Suppressor macrophage treated with lipopolysaccharide for 1 hour (primary cell): ENCODE measurements around the gene GABRR3.

ENCODE experiments used
- DNase-seq, 3 donors: peaks; one replicate each; pipeline ENCODE4 v3.0.0-alpha.2; 2020 to 2022

Gene GABRR3

GRCh38 chr3:97988784-97989568 is 46.1 kb downstream of the GABRR3 start:
- no peak for DNase-seq

DNA sequence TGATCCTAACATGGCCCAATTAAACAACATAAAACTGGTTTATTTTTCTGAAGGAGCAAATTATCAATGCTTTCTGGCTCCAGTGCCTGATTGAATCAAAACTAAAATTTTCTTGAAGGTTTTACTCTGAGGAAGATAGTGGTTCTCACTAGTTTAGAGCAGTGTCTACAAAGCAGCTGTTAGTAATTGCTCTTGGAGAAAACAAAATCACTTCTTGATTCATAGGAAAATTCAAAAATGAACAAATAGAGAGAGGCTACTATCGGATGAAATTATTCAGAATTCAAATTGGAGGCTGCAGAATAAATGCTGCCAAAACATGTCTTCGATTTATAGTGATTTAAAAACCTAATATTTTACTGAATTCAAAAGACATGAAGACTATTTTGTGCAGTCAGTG is 47.8 kb downstream of the GABRR3 start:
- no peak for DNase-seq

DNA sequence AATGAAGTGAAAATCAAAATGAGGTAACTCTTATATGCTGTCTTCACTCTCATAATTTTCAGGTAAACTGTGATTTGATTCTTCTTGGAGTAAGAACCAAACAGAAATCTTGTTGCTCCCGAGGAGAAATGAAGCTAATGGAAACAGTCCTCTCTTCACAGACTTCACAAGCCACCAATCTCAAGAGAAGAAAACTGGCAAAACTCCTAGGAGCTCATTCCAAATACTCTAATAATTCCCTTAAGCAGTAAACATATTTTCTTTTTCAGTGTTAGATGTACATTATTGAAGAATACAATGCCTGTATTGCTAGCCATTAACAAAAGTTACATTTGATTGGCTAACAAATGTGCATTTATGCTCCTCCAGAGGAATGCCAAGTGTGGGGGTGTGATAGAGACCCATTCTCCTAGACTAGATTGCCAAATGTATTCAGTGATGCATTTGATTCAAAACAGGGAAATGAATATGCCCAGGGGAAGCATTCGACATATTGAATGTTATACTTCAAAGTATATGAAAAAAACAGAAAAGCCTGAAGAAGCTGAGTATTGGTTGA is 51.1 kb downstream of the GABRR3 start:
- no peak for DNase-seq

DNA sequence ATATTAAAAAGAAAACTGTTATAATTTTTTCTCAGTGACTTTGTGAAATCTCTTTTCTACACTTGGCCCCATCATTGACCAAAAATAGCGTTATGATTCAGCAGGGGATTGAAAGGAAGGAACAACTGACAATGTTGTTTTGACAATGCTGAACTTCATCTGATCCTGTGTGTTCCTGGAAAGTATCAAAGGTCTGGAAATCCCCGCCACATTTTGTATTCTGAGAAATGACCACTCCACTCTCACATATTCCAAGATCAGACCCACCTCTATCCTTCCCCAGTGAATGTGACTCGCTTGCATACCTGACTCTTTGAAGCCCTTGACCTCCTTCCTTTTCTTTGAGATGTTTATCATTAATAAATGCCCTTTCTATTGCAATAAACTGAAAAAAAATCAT is 53.2 kb downstream of the GABRR3 start:
- peak; percentile 22 to 62 (median 34) for DNase-seq

DNA sequence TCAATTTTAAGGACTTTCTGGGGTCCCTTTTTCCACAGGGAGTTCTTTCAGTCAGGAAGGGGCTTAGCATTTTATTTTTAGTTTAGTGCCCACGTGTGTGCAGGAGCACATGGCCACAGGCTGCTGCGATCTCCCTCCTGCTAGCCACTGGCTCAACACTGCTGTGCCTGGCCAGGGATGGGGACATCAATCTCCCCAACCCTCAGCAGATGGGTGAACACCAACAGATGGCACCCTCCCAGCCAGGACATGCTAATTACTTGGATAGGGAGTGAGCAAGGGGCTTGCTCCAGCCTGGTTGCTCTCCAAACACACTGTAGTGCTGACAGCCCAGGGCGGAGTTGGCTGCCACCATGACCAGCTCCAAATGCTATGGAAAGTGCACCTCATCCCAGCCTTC is 55.5 kb downstream of the GABRR3 start:
- DNase-seq: no peak

- no peak for DNase-seq
Measured at GRCh38 chr3:97975466-97975865, 59.6 kb downstream of the GABRR3 start.

DNA sequence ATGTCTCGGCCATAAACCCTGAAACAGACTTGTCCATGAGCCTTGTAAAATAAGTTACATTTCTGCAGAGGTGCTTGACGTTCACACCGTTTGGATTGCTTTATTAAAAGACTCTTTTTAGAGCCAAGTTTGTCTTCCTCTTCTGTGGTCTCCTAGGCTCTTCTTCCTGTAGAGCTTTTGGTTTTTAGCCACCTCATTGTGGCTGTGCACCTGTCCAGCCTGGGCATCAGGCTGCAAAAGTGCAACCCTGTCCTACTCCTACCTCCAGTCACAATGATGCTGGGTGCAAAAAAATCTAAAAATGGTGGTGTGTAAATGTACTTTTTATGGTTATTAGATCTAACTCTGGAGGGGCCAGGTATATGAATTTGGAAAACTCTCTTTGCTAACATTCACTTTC is 60.1 kb downstream of the GABRR3 start:
- DNase-seq: no peak

- DNase-seq: no peak
Measured at GRCh38 chr3:97972976-97973375, 62.1 kb downstream of the GABRR3 start.

- DNase-seq: peak; percentile 67 to 86 (median 77)
Measured at GRCh38 chr3:97971679-97972567, 63.2 kb downstream of the GABRR3 start, which contains the start of gene RIOX2. RIOX2 (minus strand) TSS chr3:97972431; CDS start chr3:97967593, 4,838 bp downstream.

- DNase-seq: no peak
Measured at GRCh38 chr3:97970956-97971620, 64.0 kb downstream of the GABRR3 start.

- no peak for DNase-seq
Measured at GRCh38 chr3:97970156-97970555, 65.0 kb downstream of the GABRR3 start.

DNA sequence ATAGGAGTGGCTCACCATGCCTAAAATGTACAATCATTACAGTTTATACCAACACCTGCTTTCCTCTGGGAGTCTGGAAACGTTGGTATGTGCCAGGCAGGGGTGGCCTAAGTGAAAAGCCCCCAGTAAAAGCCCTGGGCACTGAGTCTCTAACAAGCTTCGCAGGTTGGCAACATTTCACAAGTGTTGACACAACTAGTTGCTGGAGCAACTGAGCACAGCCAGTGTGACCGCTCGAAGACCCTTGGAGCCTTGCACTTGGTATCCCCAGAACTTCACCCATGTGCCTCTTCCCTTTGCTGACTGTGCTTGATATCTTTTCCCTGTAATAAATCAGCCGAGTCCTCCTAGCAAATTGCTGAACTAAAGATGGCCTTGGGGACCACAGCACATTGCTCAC is 65.6 kb downstream of the GABRR3 start:
- DNase-seq: no peak

- no peak for DNase-seq
Measured at GRCh38 chr3:97968376-97968775, 66.7 kb downstream of the GABRR3 start.

- no peak for DNase-seq
Measured at GRCh38 chr3:97967966-97968365, 67.1 kb downstream of the GABRR3 start.

GRCh38 chr3:97960993-97961766 is 73.9 kb downstream of the GABRR3 start:
- no peak for DNase-seq

DNA sequence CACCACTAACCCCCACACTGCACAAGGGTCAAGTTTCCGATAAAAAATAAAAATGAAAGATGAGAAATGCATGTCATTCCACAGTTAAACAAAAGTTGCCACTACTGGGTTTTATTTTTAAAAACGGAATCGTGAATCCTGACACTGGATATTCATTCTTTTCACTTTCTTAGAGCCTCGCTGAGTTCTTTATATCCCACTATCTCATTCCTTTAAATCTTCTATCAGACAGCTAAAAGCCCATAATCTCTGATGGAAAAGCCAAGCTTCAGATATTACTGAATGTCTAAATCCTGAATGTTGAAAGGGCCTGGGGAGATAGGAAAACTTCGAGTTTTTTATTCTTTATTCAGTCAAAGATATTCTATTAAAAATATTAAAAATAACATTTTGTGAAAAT is 74.6 kb downstream of the GABRR3 start:
- DNase-seq: no peak

DNA sequence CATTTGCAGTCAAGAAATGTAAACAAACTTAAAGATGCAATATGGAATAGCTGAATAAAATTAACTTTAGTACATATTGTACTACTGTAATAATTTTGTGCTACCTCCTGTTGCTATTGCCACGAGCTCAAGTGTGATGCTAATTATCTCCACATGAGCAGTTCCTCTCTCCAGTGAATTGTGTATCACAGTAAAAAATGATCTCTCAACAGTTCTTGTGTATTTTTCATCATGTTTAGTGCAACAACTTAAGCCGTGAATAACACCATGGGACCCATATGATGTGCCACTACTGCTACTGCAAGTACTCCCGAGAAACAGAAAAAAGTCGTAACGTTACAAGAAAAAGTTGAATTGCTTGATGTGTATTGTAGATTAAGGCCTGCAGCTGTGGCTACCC is 75.2 kb downstream of the GABRR3 start:
- DNase-seq: no peak

DNA sequence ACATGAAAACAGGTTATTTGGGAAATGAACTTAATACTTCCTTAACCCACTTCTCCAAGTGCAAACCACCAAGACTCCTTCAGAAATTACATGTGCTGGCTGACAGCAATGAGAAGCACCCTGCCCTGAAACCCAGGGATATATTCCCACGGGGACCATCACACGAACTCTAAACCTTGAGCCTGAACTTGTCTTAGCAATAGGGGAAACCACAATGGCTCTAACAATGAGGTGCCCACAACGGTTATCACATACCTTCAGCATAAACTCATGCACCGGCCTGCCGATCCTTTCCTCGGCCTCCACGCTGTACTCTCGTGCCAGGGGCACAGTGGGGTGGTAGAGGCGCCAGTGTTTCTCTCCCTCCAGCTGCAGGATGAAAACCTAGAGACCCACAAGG is 76.3 kb downstream of the GABRR3 start:
- DNase-seq: no peak

DNA sequence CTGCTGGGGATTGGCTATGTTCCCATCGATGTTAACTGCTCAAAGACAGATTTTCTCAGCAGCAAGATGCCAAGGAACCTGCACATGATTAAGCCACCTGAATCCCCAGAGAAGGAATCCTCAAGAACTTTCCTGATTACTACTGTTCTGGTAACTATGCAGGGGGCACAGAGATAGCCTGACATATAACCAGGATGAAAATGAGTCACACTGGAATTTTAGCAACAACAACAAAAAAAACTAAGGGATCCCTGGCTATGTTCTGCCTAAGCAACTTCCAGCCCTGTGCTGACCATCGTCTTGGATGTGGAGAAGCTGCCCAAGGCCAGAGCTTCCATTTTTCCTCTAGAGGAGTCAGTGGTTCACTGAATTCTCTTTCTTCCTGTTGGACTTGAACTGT is 76.7 kb downstream of the GABRR3 start:
- DNase-seq: no peak

DNA sequence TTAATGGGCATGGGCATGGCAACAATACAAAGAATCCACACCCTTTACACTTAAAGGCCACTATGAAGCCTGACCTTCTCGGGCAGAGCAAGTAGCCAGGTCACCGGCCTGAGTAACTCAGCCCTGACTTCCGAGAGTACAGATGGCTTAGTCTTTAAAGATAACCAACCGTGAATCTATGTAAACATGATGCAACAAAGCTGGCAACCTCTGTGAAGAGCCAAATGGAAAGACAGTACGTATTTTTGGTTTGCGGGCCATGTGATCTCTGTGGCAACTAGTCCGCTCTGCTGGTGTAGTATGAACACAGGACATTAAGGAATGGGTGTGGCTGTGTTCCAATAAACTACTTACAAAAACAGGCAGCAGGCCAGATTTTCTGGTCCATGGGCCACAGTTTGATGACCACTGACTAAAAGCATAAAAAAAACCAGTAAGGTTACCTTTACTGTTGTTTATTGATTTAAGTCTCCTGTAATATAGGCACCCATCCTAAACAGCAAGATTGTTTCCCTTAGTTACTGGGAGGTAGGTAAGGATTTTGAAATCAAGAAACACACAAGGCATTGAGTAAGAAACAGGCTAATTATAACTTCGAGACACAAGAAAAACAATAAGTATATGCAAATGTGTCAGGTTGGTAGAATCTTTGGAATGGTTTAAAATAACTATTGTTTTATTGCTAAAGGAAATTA is 77.4 kb downstream of the GABRR3 start:
- no peak for DNase-seq

- no peak for DNase-seq
Measured at GRCh38 chr3:97956051-97956450, 79.1 kb downstream of the GABRR3 start.
